Neutrophil (primary cell): ENCODE measurements around the gene ARID5B.
"Not testable (repeated sequence)": the region's sequence is repeated elsewhere in the genome, so short reads cannot be mapped to it uniquely, and the experiment has no call there.

ENCODE experiments used
- H3K27ac ChIP-seq: fragments of 200-600 bp; sonication (generic); 2 replicates; pipeline ENCODE4 v1.5.1; 2016; ENCODE audit warnings: mild to moderate bottlenecking, moderate library complexity
- H3K27me3 ChIP-seq: fragments of 200-600 bp; sonication (generic); 2 replicates; pipeline ENCODE4 v1.6.0; 2016; ENCODE audit warnings: mild to moderate bottlenecking
- H3K36me3 ChIP-seq: fragments of 200-600 bp; sonication (generic); 2 replicates; pipeline ENCODE4 v1.5.1; 2017
- H3K4me1 ChIP-seq, 2 experiments: fragments of 200-600 bp in 1 of 2; sonication (generic) in 1 of 2; 1 replicate in 1 of 2; 2 replicates in 1 of 2; pipeline versions ENCODE4 v1.5.1 to v1.6.1; 2013 to 2016; ENCODE audit warnings: low read depth in 1 of 2, low read length in 1 of 2, mild to moderate bottlenecking in 1 of 2, moderate library complexity in 1 of 2; ENCODE audit not compliant: control insufficient read depth in 1 of 2, insufficient read depth in 1 of 2
- H3K4me3 ChIP-seq, 2 experiments: fragments of 200-600 bp in 1 of 2; sonication (generic) in 1 of 2; 1 replicate in 1 of 2; 2 replicates in 1 of 2; pipeline ENCODE4 v1.5.1; 2013 to 2016; ENCODE audit warnings: low read depth in 1 of 2, low read length in 1 of 2, mild to moderate bottlenecking in 1 of 2, moderate library complexity in 1 of 2
- H3K9me3 ChIP-seq: fragments of 200-600 bp; sonication (generic); 2 replicates; pipeline ENCODE4 v1.5.1; 2016
- TF ChIP-seq, protein P1 (sequence below): fragments of 200-600 bp; sonication (generic); IDR thresholded peaks from 2 replicates; pipeline ENCODE4 v1.5.1; 2016; ENCODE audit warnings: antibody characterized with exemption

ARID5B gene

DNA sequence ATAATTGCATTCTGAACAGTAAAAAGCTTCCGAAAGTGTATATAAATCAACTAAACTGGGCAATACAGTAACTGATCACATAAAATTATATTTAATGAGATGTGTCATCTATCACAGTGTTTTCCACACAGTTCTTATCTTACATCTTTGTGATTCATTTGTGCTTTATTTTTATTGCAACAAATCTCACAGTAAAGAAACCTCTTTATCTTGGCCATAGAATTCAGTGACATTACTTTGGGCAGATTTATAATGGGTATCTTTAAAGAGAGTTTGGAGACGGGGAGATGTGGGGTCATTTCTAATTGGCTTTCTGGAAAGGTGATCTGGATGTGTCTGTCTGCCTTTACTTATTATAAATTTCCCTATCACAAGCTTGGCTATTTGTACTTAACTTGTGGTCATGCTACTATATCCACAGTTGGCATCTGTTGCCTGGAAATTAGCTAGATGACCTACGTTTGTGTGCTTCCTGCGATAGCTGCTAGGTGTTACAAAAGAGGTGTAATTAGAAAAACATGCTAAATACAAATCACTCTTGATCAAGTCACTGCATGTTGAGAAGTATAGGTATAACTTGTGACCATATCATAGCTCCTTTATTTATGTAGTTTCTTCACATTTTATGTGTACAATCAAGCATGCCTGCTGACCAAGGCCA is 123.8 kb downstream of the ARID5B start:
- H3K4me1 ChIP-seq, result no peaks in the 10 kb centered on the region
- H3K36me3 ChIP-seq, result no peaks in the 10 kb centered on the region
- TF ChIP-seq, protein P1, sequence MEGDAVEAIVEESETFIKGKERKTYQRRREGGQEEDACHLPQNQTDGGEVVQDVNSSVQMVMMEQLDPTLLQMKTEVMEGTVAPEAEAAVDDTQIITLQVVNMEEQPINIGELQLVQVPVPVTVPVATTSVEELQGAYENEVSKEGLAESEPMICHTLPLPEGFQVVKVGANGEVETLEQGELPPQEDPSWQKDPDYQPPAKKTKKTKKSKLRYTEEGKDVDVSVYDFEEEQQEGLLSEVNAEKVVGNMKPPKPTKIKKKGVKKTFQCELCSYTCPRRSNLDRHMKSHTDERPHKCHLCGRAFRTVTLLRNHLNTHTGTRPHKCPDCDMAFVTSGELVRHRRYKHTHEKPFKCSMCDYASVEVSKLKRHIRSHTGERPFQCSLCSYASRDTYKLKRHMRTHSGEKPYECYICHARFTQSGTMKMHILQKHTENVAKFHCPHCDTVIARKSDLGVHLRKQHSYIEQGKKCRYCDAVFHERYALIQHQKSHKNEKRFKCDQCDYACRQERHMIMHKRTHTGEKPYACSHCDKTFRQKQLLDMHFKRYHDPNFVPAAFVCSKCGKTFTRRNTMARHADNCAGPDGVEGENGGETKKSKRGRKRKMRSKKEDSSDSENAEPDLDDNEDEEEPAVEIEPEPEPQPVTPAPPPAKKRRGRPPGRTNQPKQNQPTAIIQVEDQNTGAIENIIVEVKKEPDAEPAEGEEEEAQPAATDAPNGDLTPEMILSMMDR, result no peak
- no peak overlapping the region for H3K4me3 ChIP-seq
- H3K9me3 ChIP-seq, result no peaks in the 10 kb centered on the region
- no peak overlapping the region for H3K27ac ChIP-seq
- no peaks in the 10 kb centered on the region for H3K27me3 ChIP-seq

DNA sequence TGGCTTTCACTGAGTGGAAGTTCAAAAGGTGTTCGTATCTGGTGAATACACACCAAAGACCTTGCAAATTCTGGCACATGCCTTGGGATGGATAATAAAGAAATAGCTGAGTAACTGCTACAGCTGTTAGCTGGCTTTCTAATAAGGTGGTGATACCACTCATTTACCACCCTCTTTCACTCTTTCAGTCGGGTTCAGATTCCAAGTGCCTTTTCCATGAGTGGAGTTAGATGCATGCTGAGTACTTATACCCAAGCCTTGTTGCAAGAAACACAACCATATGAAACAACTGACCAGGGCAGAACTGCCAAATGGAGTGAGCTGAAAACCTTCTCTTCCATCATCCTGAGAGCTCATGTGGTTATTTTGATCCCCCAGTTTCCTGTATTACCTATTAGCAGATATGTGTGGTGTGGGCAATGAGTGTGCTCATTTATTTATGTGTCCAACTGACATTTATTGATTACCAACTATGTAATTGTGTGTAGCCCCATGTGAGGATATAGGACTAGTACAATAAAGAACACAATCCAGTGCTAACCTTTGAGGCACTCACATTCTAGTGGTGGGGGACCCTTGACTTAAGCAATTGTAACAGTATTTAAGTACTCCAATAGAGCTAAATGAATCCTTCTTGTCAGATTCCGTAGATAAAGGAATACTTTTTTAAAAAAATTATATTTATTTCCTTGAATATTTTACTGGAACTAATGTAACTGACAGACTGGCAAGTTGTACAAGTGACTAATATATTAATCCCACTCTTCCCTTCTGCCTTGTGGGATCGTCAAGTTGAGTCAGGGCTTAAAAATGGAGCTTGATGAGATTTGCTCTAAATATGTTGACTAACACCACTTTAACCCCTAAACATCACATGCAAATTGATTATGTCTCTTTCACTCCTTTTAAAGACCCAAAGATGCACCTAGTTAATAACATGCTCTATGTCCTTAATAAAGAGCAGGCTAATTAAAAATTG is 124.7 kb downstream of the ARID5B start:
- H3K9me3 ChIP-seq, result no peaks in the 10 kb centered on the region
- H3K36me3 ChIP-seq, result no peaks in the 10 kb centered on the region
- H3K27me3 ChIP-seq, result no peaks in the 10 kb centered on the region
- no peaks in the 10 kb centered on the region for H3K4me1 ChIP-seq
- TF ChIP-seq, protein P1, result no peak
- H3K4me3 ChIP-seq, result no peak overlapping the region
- H3K27ac ChIP-seq, result no peak overlapping the region

DNA sequence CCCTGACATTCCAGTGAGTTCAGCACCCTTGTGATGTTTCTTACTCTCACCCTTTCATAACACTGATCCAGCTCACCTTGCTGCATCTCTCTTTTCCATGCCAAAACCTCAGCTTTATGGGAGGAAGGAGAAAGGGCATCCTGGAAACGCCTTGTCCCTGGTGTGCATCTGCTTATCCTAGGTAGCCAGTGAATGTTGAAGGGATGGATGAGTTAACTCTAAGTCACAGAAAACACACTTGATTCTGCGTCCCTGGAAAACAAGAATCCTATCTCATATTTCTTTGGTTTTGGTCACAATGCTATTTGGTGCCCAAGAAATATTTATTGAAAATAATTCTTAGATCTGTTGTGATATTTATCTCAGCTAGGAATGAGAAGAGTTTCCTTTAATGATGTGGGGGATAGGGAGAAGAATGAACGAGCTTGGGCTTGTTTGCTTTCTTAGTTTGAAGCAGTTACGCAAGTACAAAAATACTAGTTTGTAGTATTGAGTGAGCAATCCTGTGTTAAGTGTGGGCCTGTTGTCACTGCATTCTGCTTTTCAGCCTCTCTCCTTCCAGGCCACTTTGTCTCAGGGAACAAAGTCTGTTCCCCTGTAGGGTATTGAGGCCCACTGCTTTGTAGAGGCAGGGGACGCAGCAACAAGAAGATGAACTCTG is 126.5 kb downstream of the ARID5B start:
- no peaks in the 10 kb centered on the region for H3K27me3 ChIP-seq
- no peak overlapping the region for H3K4me3 ChIP-seq
- no peaks in the 10 kb centered on the region for H3K9me3 ChIP-seq
- no peak overlapping the region for H3K27ac ChIP-seq
- TF ChIP-seq, protein P1, result no peak
- H3K4me1 ChIP-seq, result no peaks in the 10 kb centered on the region
- no peaks in the 10 kb centered on the region for H3K36me3 ChIP-seq

DNA sequence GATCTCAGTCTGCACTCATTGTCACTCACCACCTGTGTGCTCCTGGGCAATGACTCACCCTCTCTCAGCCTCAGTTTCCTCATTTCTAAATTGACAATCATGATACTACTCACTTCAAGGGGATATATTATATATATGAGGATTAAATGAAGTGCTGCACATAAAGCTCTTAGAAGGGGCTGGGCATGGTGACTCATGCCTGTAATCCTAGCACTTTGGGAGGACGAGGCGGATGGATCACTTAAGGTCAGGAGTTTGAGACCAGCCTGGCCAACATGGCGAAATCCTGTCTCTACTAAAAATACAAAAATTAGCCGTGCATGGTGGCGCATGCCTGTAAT is 127.0 kb downstream of the ARID5B start:
- not testable (repeated sequence) for H3K27ac ChIP-seq, H3K27me3 ChIP-seq, H3K4me1 ChIP-seq, H3K9me3 ChIP-seq, H3K36me3 ChIP-seq, H3K4me3 ChIP-seq

DNA sequence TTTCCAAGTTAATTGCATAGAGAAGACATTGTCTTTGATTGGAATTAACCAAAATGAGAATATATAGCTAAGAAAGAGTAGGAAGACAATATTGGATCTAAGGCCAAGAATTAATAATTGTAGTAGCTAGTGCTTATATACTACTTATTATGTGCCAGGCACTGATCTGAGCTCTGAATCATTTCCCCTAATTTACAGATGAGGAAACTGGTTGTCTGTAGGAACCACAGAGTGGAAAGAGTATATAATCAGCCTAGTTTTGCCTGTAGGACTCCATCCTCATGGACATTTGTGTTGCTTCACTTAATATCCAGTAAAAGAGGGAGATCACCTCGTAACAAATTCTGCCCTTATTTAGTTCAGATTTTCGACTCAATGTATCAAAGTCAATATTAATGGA is 127.9 kb downstream of the ARID5B start:
- no peak overlapping the region for H3K27ac ChIP-seq
- no peaks in the 10 kb centered on the region for H3K36me3 ChIP-seq
- no peak overlapping the region for H3K4me3 ChIP-seq
- TF ChIP-seq, protein P1, result no peak
- H3K9me3 ChIP-seq, result no peaks in the 10 kb centered on the region
- H3K4me1 ChIP-seq, result no peaks in the 10 kb centered on the region
- no peaks in the 10 kb centered on the region for H3K27me3 ChIP-seq
